ENCODE results near the gene PID1.

DNA sequence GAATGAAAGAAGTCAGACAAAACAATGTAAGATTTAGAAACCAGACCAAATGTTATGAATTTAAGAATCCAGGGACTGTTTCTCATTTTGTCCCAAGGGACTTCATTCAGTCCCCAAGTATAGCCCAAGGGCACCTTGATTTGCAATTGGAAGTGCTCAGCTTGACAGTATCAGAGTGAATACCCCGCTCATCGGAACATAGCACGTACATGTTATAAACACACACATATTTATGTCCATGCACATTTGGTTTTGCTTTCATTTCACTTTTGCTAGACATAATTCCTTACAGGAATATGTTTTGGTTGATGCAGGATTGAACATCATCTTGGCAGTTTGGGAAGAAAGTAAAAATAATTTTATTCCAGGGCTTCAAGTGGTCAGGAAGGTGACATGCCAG, 100.2 kb downstream of the PID1 start:
- TF ChIP-seq, protein P1, sequence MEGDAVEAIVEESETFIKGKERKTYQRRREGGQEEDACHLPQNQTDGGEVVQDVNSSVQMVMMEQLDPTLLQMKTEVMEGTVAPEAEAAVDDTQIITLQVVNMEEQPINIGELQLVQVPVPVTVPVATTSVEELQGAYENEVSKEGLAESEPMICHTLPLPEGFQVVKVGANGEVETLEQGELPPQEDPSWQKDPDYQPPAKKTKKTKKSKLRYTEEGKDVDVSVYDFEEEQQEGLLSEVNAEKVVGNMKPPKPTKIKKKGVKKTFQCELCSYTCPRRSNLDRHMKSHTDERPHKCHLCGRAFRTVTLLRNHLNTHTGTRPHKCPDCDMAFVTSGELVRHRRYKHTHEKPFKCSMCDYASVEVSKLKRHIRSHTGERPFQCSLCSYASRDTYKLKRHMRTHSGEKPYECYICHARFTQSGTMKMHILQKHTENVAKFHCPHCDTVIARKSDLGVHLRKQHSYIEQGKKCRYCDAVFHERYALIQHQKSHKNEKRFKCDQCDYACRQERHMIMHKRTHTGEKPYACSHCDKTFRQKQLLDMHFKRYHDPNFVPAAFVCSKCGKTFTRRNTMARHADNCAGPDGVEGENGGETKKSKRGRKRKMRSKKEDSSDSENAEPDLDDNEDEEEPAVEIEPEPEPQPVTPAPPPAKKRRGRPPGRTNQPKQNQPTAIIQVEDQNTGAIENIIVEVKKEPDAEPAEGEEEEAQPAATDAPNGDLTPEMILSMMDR (IDR thresholded peaks at IDR 0.05), result no peak
- no peak for TF ChIP-seq POLR2A (IDR thresholded peaks at IDR 0.05)
